Keratinocyte (primary cell): ENCODE measurements around the gene MYCBPAP.

Source experiments
- EZH2 ChIP-seq: IDR thresholded peaks from one replicate; pipeline ENCODE4 v1.6.1; 2012; ENCODE audit warnings: inconsistent platforms, mild to moderate bottlenecking, low read length, moderate library complexity
- TF ChIP-seq, protein P1 (sequence below), 3 experiments: IDR thresholded peaks in 1 of 3; conservative IDR thresholded peaks in 1 of 3; optimal IDR thresholded peaks in 1 of 3; 2 replicates in 2 of 3; 3 replicates in 1 of 3; pipeline versions ENCODE3 to v1.5.1; 2011; ENCODE audit warnings: low read length in 3 of 3, mild to moderate bottlenecking in 3 of 3, moderate library complexity in 2 of 3, control low read depth in 1 of 3, inconsistent platforms in 1 of 3; ENCODE audit not compliant: insufficient read depth in 2 of 3; ENCODE audit errors: extremely low read depth in 1 of 3

DNA sequence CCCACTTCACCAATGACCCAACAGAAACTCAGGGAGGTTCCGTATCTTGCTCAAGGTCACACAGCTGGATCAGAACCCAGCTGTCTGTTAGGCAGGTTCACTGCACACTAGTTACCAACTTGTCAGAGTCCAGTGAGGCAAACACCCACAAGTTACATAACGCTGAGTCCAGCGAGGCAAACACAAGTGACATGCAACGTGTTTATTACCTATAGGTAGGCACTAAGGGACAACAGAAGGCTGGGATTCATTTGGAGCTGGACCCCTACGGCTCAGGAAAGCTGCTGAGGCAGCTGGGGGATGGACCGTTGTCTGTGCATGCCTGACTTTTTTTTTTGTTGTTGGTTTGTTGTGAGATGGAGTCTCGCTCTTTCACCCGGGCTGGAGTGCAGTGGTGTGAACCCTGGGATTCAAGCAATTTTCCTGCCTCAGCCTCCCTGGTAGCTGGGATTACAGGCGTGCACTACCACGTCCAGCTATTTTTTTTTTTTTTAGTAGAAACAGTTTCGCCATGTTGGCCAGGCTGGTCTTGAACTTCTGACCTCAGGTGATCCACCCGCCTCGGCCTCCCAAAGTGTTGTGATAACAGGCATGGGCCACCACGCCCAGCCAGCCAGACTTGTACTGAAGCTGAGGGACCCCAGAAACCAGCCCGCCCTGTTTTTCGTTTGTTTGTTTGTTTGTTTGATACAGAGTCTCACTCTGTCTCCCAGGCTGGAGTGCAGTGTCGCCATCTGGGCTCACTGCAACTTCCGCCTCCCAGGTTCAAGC lies 31.5 kb upstream of the MYCBPAP start:
- TF ChIP-seq, protein P1, sequence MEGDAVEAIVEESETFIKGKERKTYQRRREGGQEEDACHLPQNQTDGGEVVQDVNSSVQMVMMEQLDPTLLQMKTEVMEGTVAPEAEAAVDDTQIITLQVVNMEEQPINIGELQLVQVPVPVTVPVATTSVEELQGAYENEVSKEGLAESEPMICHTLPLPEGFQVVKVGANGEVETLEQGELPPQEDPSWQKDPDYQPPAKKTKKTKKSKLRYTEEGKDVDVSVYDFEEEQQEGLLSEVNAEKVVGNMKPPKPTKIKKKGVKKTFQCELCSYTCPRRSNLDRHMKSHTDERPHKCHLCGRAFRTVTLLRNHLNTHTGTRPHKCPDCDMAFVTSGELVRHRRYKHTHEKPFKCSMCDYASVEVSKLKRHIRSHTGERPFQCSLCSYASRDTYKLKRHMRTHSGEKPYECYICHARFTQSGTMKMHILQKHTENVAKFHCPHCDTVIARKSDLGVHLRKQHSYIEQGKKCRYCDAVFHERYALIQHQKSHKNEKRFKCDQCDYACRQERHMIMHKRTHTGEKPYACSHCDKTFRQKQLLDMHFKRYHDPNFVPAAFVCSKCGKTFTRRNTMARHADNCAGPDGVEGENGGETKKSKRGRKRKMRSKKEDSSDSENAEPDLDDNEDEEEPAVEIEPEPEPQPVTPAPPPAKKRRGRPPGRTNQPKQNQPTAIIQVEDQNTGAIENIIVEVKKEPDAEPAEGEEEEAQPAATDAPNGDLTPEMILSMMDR (optimal IDR thresholded peaks at IDR 0.05 in 1 of 3, IDR thresholded peaks at IDR 0.05 in 1 of 3, conservative IDR thresholded peaks at IDR 0.05 in 1 of 3; ENCODE audit: extremely low read depth in 1 of 3, insufficient read depth in 2 of 3, low read length in 3 of 3) = no peak
- TF ChIP-seq EZH2 = no peak
